ENCODE data around the gene LILRB4.
"Not testable (repeated sequence)": the region's sequence is repeated elsewhere in the genome, so short reads cannot be mapped to it uniquely, and the experiment has no call there.

The LILRB4 gene

GRCh38 chr19:54662730-54663129, at the start of gene LILRB4:
TSS of gene LILRB4 (plus strand) at chr19:54662985. CDS start at chr19:54663034, 49 bp downstream.
- no peak for DNase-seq (ENCODE audit: low spot score)

GRCh38 chr19:54614726-54615125, 48.1 kb upstream of the LILRB4 start:
- no peak for DNase-seq (ENCODE audit: low spot score)

GRCh38 chr19:54616057-54616456, 46.7 kb upstream of the LILRB4 start:
- no peak for DNase-seq (ENCODE audit: low spot score)

GRCh38 chr19:54616821-54617560, 45.8 kb upstream of the LILRB4 start:
- no peak for DNase-seq (ENCODE audit: low spot score)

GRCh38 chr19:54620464-54620863, 42.3 kb upstream of the LILRB4 start:
- DNase-seq (ENCODE audit: low spot score), result no peak

GRCh38 chr19:54622431-54622830, 40.4 kb upstream of the LILRB4 start:
- no peak for DNase-seq (ENCODE audit: low spot score)

GRCh38 chr19:54624234-54624633, 38.6 kb upstream of the LILRB4 start:
- not testable (repeated sequence) for DNase-seq (ENCODE audit: low spot score)

GRCh38 chr19:54624934-54625730, 37.7 kb upstream of the LILRB4 start:
- not testable (repeated sequence) for DNase-seq (ENCODE audit: low spot score)

- DNase-seq (ENCODE audit: low spot score), result no peak
Observed at GRCh38 chr19:54626757-54627156, 36.0 kb upstream of the LILRB4 start.

GRCh38 chr19:54627912-54628311, 34.9 kb upstream of the LILRB4 start:
- not testable (repeated sequence) for DNase-seq (ENCODE audit: low spot score)

- DNase-seq (ENCODE audit: low spot score), result not testable (repeated sequence)
Observed at GRCh38 chr19:54630262-54630661, 32.5 kb upstream of the LILRB4 start, which contains the start of gene LILRB1. TSS of gene LILRB1 (plus strand) at chr19:54630484. CDS start at chr19:54631074, 590 bp downstream.

- no peak for DNase-seq (ENCODE audit: low spot score)
Observed at GRCh38 chr19:54630782-54631181, 32.0 kb upstream of the LILRB4 start.

- not testable (repeated sequence) for DNase-seq (ENCODE audit: low spot score)
Observed at GRCh38 chr19:54631489-54632337, 31.1 kb upstream of the LILRB4 start.

- not testable (repeated sequence) for DNase-seq (ENCODE audit: low spot score)
Observed at GRCh38 chr19:54632517-54632916, 30.3 kb upstream of the LILRB4 start.

GRCh38 chr19:54633401-54633800, 29.4 kb upstream of the LILRB4 start:
- DNase-seq (ENCODE audit: low spot score), result no peak

GRCh38 chr19:54636081-54636480, 26.7 kb upstream of the LILRB4 start:
- DNase-seq (ENCODE audit: low spot score), result not testable (repeated sequence)

- no peak for DNase-seq (ENCODE audit: low spot score)
Observed at GRCh38 chr19:54638683-54639082, 24.1 kb upstream of the LILRB4 start.

- DNase-seq (ENCODE audit: low spot score), result not testable (repeated sequence)
Observed at GRCh38 chr19:54642953-54643352, 19.8 kb upstream of the LILRB4 start.

GRCh38 chr19:54643583-54643982, 19.2 kb upstream of the LILRB4 start:
- DNase-seq (ENCODE audit: low spot score), result not testable (repeated sequence)

- DNase-seq (ENCODE audit: low spot score), result no peak
Observed at GRCh38 chr19:54644056-54644455, 18.7 kb upstream of the LILRB4 start.

- DNase-seq (ENCODE audit: low spot score), result no peak
Observed at GRCh38 chr19:54646331-54646841, 16.4 kb upstream of the LILRB4 start.

- DNase-seq (ENCODE audit: low spot score), result no peak
Observed at GRCh38 chr19:54648129-54648528, 14.7 kb upstream of the LILRB4 start.

Data from kidney tubule cell (primary cell).